Measurements from ENCODE around the gene INSYN2B. TPM values are rescaled to one million over a fixed set of nuclear protein-coding genes. Genes with fewer than 3 reads are reported as not detected.

The INSYN2B gene
- 0.21 TPM for total RNA-seq

DNA sequence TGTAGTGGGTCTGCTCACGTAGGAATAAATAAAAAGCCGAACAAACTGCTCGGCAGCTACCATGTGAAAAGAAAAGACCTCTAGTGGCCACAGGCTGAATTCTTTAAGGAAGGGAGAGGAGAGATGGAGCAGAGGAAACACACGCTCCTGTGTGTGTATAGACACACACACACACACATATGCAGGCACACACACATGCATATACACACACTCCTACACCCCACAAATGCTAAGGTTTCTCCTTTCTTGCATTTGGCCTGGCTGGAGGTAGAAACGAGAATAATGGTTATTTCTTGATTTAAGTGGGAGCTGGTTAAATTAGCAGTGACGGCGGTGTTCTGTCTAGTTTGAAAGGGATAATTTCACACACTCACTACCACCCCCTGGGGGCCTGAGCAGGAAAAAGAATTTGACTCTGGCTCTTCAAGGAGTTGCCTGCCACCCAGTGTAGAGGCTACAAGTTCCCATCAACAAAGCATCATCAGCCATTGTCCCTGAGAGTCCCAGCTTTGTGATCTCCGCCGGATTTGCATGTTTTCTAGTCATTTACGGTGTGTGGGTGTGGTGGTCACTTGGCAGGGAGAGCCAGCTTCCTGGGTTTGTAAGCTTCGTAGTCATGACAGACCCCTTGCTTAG lies at the start of gene INSYN2B:
Gene INSYN2B, minus strand, starts transcription at position 78 of the 636 bp plus-strand sequence. CDS start 96,597 bp downstream, outside the sequence.
- DNase-seq, result peak; percentile 83

DNA sequence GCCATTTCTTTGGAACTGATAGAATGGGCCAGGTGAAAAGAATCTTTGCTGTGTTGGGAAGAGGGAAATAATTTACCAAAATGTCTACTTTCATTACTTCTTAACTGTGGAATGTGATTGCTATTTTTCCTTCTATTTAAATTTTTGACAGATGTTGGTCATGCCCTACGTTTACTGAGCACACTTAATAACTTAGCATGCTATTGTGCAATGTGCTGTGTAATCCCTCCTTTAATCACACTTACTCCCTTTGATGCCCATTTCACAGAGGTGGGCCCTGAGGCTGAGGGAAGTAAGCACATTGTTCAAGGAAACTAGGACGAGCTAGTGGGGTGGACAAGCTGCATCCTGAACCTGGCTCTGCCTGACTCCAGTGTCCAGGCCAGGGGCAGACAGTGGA lies 47.8 kb upstream of the INSYN2B start:
- no peak for DNase-seq

DNA sequence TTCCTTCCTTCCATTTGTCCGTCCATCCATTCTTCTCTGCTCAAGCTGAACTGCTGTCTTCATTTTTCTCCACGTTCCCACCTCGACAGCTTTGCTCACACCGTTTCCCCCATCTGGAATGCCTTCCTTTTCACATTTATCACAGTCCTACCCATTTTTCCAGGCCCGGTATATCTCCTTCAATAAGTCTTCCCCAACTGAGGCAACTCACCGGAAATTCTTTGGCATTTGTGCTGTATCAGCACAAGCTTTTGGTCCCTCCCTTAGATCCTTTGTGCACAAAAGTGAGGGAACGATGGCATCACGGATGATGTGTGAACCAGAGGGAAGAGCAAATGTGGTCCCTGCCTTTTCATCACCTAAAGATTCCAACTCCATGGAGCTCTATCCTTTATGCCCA lies 45.6 kb upstream of the INSYN2B start:
- DNase-seq, result no peak

DNA sequence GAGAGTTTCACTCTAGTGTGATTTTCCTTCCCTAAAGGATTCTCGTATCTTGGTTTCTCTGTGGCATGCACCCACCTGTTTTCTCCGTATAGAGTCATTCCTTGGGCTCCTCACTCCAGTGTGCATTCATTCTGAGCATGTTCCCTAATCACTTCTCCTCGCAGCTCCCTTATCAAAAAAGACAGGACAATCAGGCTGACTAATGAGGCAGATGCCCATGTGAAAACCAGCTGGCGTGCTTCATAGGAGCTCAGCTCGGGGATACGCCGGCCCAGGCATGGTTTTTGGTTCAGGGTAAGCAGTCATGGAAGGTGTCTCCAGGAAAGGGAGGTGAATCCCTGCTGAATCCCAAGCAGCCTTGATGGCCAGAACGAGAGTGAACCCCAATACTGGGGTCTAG lies 41.2 kb upstream of the INSYN2B start:
- no peak for DNase-seq

DNA sequence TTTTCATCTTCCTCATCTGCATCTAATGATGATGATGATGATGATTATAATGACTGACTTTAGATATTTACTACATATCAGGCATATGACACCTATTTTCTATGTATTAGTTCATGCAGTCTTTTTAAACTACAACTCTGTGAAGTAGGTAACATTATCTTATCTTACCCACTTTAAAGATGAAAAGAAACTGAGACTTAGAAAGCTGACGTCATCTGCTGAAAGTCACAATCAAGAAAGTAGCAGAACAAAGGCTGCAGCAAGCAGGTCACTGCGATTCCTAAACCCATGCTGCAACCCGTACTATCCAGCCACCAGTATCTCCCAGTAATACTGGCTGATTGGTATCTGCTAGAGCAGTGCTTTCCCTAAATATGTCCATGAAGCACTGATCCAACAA lies 40.1 kb upstream of the INSYN2B start:
- DNase-seq, result no peak

DNA sequence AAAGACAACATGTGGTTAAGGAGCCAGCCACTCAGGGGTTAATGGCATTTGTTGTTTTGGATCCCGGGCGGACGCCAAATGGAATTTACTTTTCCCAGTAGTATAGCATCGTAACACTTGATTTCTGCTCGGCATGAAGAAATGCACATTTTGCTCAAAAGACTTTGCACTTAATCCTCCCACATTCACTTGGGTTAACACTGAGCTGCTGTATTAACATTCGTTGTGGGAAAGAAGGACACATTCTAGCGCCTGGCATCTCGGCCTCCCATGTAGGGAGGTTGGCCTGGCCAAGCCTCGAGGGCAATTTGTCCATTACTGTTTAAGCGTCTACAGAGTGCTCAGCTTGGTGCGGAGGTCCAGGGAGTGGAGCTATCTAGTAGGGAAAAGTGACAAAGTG lies 32.3 kb upstream of the INSYN2B start:
- DNase-seq, result no peak

DNA sequence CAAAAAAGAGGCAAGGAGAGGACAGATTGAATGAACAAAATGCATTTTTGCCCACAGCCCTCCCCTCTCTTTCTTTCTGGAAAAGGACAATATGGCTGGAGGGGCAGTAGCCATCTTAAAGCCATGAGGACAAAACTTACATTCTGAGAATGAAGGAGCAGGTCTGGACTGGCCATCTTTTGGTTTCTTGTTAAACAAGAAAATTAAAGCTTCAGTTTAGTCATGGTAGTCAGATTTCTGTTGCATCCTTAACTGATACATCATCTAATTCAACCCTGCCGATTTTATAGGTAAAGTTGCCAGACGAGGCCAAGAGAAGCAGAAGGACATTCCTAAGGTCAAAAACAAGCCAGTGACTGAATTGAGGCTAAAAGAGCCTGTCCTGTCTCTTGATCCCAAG lies 31.5 kb upstream of the INSYN2B start:
- DNase-seq, result no peak

DNA sequence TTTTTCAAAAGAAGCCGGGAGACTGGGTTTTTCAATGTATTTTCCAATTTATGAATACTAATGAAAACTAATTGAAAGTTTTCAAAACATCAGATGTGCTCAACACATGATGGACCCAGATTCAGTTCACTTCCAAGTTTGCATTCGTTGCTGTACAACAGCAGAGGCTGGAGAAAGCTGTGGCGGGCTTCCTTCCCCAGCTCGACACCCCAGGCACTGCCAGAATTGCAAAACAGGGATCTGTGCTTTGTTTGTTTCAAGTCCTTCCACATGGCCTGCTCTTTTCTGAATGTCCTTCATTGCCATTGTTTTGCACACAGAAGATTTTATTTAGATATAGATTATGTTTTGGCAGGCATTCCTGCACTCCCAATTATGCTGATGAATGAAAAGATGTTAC lies 30.3 kb upstream of the INSYN2B start:
- peak; percentile 49 for DNase-seq

DNA sequence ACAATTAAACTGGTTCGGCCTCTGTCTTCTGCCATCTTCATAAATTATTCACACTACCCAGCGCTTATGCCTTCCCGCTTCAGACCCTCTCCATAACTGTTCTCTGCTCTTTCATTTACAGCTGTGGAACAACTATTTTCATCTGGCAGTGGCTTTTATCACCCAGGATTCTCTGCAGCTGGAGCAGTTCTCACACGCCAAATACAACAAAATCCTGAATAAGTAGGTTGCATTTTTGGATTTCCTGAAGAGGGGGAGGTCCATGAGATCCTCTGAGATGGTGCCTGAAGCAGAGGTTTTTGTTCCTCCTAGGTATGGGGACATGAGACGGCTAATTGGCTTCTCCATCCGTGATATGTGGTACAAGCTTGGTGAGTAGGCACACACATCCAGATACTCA lies 28.1 kb upstream of the INSYN2B start:
- no peak for DNase-seq

DNA sequence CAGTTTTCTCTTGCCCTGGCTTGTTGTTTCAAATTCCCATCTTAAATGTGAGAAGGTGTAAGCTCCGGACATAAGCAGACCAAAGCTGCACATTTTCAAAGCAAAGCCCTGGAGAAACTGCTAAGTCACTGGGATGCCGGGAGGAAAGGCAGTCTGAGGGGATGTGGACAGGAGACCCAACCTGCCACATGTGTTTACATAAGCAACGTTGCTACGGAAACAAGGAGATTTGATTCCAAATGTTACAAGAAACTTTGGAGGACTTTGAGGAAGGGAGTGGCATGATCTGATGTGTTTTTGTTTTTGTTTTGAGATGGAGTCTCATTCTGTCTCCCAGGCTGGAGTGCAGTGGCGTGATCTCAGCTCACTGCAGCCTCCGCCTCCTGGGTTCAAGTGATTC lies 25.7 kb upstream of the INSYN2B start:
- DNase-seq, result peak; percentile 17

DNA sequence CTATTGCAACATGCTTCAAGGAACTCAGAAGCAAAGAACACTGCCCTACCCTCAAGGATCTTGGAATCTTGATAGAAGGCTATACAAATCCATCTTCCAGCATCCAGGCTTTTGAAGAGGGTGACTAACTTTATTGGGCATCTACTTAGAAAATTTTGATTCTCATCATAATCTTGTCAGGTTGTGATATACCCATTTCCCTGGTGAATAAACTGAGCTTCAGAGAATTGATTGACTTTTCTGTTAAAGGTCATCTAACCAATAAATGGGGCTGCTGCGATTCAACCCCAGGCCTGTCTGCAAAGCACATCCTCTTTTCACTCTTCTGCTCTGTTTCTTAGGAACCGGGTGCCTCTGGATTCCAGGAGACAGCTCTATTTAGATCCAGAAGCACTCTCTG lies 19.9 kb upstream of the INSYN2B start:
- no peak for DNase-seq

DNA sequence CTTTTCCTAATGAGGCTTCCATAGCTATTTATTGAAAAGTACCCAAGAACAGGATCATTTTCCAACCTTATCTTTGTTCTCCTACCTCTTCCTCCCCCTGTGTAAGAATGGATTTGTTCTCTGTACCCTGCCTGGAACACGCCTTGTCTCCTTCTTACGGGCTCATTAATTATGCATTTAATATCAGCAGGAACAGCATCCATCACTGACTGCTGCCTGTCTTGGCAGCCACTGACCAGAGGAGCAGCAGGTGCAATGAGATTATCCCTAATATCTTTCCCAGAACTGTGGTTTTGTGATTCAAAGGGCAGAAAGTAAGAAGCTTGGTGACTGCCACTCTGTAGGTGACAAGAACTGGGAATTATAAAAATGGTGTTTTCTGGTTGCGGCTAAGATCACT lies 19.3 kb upstream of the INSYN2B start:
- no peak for DNase-seq

DNA sequence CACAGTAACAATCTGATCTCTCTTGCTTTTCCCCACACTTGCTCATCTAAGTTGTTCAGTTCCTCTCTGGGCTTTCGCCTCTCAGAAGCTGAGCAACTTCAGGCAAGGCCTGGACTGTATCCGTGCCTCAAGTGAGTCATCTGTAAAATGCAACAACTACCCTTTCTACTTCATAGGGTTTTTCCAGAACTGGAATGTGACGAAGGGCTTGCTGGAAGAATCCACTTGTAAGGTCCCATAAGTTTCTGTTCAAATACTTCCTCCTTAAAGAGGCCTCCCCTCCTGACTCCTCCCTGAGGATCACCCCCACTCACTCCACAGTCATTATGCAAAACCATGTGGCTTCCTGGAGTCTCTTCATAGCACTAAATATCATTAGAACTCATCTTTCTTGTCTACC lies 17.5 kb upstream of the INSYN2B start:
- no peak for DNase-seq

DNA sequence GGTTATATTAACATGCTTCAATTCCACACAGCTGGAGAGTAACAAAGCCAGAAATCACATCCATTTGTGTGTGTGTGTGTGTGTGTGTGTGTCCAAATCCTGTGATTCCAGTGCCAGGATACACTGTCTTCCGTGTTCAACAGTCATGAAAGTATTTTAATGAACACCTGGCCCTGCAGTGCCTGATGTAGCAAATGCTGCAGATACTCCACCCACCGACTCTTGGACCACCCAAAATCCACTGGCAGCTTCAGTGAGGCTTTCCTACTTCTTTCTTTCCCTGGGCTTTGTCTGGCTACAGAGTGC lies 13.1 kb upstream of the INSYN2B start:
- peak; percentile 55 for DNase-seq

DNA sequence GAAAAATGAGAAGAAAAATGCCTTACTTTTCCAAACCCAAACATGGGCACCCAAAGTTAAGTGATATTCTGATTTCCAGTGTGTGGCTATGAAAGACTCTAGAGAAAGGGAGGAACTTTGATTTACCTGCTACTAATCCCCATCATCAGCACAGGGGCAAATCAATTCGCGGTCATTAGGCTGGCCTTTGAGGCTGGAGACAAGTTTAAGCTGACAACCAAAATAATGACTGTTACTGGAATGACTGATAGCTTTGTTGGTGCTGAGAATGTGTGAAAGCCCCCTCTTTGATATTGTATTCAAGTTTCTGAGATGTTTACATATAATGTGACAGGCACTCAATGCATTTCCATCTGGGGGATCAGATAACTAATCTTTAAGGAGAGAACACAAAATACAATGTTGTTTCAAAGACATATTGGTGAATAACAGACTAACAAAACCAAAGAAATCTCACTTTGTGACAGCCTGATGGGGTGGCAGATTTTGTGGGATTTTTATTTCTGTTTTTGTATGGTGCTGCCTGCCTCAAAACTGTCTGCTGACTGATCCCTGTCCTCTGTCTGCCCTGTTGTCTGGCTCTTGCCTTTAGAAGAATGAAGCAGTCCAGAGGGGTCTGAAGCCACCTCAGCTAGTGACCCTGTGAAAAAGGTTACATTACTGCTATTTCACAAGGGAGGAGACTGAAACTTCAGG lies 12.6 kb upstream of the INSYN2B start:
- DNase-seq, result no peak

DNA sequence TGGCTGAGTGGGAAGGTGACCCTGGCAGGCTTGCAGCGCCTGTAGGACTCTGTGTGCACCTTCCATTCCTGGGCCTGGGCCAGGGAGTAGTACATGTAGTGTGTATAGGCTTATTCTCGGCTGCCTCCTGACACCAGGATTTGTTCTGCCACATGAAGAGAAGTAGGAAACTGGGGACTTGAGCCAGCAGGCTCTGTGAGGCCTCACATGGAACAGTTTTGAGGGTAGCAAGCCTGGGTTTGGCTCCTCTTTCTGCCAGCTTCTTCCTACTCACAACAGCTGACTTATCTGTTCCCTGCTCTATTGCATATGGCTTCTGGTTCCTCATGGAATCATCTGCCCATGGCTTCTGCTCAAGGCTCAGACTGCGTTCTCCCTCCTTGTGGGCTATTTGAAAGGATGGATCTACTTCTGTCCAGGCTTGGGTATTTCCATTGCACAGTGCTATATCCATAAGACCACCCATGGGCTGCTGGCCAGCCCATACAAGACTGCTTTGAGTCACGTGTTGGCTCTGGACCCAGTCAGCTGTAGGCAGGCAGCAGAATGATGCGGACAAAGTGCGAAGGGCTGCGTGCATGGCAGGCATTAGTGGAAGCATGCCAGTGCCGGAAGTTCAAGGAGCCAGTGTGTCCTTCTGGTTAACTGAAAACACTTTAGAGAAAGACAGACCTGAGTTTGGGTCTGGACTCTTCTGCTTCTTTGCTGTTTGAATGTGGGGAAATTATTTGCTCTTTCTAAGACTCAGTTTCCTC lies 11.0 kb upstream of the INSYN2B start:
- DNase-seq, result no peak

DNA sequence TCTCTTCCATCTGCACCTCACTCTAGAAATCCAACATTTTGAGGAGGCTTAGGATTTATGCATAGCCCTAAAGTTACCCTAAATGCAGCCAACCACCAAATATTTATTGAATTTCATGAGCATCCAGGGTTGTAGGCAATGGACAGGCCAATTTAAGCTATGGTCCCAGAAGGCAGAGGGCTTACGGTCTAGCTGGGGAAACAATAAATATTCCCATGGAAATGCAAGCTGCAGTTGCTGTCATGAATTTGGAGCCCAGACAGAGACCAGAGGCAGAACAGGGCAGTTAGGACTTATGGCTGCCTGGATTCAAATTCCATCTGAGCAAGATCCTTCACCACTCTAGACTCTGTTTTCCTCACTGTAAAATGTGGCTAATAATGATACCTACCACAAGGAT lies 9.1 kb upstream of the INSYN2B start:
- DNase-seq, result no peak

DNA sequence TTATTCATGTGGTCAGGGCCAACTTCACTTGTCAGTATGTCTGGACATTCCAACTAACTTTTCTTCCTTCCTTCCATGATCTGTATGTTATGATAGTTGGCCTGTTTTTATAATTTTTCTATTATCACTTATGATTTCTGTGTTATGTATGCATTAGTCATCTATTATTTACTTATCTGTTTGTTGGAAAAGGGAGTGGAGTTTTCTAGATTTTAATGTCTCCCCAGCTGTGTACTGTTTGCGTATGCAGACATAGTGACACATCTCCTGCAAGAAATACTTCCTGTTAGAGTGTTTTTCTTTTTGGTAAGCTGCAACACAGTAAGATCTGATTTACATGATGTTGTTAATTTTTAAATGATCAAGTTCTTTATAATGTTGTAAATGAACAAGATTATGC lies 8.7 kb upstream of the INSYN2B start:
- DNase-seq, result no peak

DNA sequence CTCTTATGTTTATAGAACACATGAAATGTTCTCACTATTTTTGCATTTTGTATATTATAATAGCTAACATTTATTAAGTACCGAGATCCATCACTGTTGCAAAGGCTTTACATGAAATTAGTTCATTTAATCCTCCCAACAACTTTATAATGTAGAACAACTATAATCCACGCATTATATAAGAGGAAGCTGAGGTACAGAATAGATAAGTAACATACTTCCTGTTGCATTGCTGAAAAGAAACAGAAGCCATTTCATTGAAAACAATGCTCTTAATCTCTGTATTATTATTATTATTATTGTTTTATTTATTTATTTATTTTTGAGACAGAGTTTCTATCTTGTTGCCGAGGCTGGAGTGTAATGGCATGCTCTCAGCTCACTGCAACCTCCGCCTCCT lies 7.9 kb upstream of the INSYN2B start:
- no peak for DNase-seq

DNA sequence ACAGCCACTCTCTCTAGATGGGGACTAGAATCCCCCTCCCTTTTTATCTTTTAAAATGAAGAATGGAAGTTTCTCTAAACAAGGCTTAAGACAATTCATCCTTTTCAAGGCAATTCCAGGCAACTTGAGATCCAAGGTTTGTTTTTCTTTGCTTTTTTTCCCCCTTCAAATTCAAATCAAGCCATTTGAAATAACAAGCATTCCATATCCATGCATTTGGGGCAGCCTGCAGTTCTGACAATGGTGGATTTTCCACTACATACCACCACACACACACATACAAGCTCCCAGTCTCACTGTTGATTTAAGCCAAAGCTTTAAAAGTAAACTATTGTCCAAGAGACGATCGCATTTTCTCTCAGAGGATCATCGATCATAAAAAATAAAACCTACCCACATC lies 424 bp downstream of the INSYN2B start:
- no peak for DNase-seq

DNA sequence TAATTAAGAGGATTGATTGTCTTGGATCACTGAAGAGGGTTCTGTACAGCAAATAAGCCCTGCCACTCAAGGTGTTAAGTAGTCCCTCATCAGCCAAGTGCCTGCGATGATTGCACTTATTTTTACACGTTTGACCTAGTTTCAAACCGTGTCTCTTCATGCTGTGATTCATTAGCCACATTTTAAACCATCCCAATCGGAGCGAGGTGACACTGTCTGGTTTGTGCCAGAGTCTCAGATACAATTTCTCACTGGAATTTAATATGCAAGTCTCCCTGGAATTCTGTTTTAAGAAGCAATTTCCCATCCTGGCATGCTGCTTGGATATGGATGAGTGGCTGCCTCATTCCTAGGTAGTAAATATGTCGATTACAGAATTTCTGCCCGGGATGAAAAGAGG lies 1.6 kb downstream of the INSYN2B start:
- no peak for DNase-seq

DNA sequence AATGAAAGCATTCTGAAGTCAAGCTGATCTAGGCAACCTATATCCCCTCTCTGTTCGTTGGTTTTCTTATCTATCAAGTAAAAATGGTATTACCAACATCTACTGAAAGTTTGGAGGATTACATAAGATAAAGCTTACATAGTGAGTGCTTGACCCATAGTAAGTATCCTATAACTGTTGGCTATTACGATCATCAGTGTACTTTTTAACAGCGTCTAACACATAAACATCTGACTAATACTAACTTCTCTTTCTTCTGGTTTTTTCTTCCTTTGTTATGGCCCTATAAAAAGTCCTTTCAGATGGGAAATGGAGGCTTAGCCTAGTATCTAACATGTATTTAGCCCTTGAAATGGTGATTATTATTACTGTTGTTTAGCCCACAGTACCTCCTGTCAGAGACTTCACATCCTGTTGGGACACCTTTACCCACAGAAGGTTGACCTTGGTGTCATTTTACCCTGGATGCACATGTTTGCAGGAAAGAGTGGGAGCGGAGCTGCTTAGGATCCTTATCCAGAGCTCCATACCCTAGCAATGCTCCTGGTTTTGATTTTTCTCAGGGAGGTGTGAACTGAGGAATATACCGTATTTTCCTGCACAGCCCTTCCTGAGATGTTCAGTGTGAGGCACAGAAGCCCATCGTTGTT lies 6.0 kb downstream of the INSYN2B start:
- DNase-seq, result no peak

DNA sequence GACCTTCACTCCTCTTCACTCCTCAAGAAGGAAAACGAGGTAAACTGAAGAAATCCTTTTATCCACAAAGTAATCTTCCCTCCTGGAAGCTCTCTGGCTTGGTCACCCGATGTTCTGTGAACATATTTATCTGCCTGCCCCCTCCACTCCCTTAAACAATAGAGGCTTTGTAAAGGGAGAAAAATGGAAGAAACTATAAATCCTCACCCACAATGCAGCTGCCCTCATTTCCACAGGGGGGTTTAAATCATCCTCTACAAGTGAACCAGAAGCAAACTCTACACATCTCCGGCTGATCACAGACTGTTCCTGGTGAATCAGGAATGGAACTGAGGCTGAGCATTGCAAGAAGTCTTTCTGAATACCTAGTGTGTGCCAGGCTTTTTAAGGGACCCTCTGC lies 7.2 kb downstream of the INSYN2B start:
- DNase-seq, result no peak

Measured in tongue (tissue), 2 donors.